Activated CD4-positive, alpha-beta T cell treated with anti-CD3 and anti-CD28 coated beads, Interleukin-2, amount 50 U/mL, for 16 hours (primary cell): ENCODE data around the gene CD8B2.
"Not testable (repeated sequence)": the region's sequence is repeated elsewhere in the genome, so short reads cannot be mapped to it uniquely, and the experiment has no call there.

Experiments used
- DNase-seq: peaks from one replicate; pipeline ENCODE4 v3.0.0-alpha.2; 2020

Gene CD8B2

GRCh38 chr2:106553321-106553720 is 66.2 kb downstream of the CD8B2 start:
- no peak for DNase-seq

GRCh38 chr2:106554411-106554810 is 67.2 kb downstream of the CD8B2 start:
- no peak for DNase-seq

- no peak for DNase-seq
Observed at GRCh38 chr2:106555053-106555452, 67.9 kb downstream of the CD8B2 start.

- DNase-seq: not testable (repeated sequence)
Observed at GRCh38 chr2:106559786-106560185, 72.6 kb downstream of the CD8B2 start.

- no peak for DNase-seq
Observed at GRCh38 chr2:106560773-106561172, 73.6 kb downstream of the CD8B2 start.

GRCh38 chr2:106561356-106561755 is 74.2 kb downstream of the CD8B2 start:
- DNase-seq: no peak

- no peak for DNase-seq
Observed at GRCh38 chr2:106561803-106562202, 74.6 kb downstream of the CD8B2 start.

- no peak for DNase-seq
Observed at GRCh38 chr2:106562268-106563186, 75.4 kb downstream of the CD8B2 start.

- DNase-seq: no peak
Observed at GRCh38 chr2:106563195-106563594, 76.0 kb downstream of the CD8B2 start.

- no peak for DNase-seq
Observed at GRCh38 chr2:106565599-106565998, 78.4 kb downstream of the CD8B2 start.

- DNase-seq: peak; percentile 8
Observed at GRCh38 chr2:106566050-106566449, 78.9 kb downstream of the CD8B2 start.

- not testable (repeated sequence) for DNase-seq
Observed at GRCh38 chr2:106566484-106566883, 79.3 kb downstream of the CD8B2 start.

- no peak for DNase-seq
Observed at GRCh38 chr2:106570316-106570715, 83.2 kb downstream of the CD8B2 start.
